ENCODE data around the gene NAV2.

The NAV2 gene

GRCh38 chr11:20026629-20027555 lies 314.3 kb downstream of the NAV2 start:
- TF ChIP-seq CTCF (IDR thresholded peaks at IDR 0.05; ENCODE audit: low read depth, low read length, missing control alignments): no peak
- H3K4me3 ChIP-seq (ENCODE audit: low read depth, low read length): no peak overlapping the region
- DNase-seq (ENCODE audit: low read depth): no peak

GRCh38 chr11:20027556-20028013 lies 314.9 kb downstream of the NAV2 start:
- TF ChIP-seq CTCF (IDR thresholded peaks at IDR 0.05; ENCODE audit: low read depth, low read length, missing control alignments): no peak
- DNase-seq (ENCODE audit: low read depth): no peak
- no peak overlapping the region for H3K4me3 ChIP-seq (ENCODE audit: low read depth, low read length)

- no peak overlapping the region for H3K4me3 ChIP-seq (ENCODE audit: low read depth, low read length)
- no peak for DNase-seq (ENCODE audit: low read depth)
- no peak for TF ChIP-seq CTCF (IDR thresholded peaks at IDR 0.05; ENCODE audit: low read depth, low read length, missing control alignments)
These were observed 316.6 kb downstream of the NAV2 start for GRCh38 chr11:20029193-20029592.

- no peak overlapping the region for H3K4me3 ChIP-seq (ENCODE audit: low read depth, low read length)
- no peak for DNase-seq (ENCODE audit: low read depth)
- TF ChIP-seq CTCF (IDR thresholded peaks at IDR 0.05; ENCODE audit: low read depth, low read length, missing control alignments): no peak
These were observed 317.8 kb downstream of the NAV2 start for GRCh38 chr11:20030472-20030871.

GRCh38 chr11:20031155-20032001 lies 318.7 kb downstream of the NAV2 start:
- no peak for TF ChIP-seq CTCF (IDR thresholded peaks at IDR 0.05; ENCODE audit: low read depth, low read length, missing control alignments)
- DNase-seq (ENCODE audit: low read depth): no peak
- H3K4me3 ChIP-seq (ENCODE audit: low read depth, low read length): no peak overlapping the region

- no peak for DNase-seq (ENCODE audit: low read depth)
- no peak overlapping the region for H3K4me3 ChIP-seq (ENCODE audit: low read depth, low read length)
- no peak for TF ChIP-seq CTCF (IDR thresholded peaks at IDR 0.05; ENCODE audit: low read depth, low read length, missing control alignments)
These were observed 319.5 kb downstream of the NAV2 start for GRCh38 chr11:20032127-20032526.
